ENCODE data around the gene C2orf49. TPM values are rescaled to one million over a fixed set of nuclear protein-coding genes. Genes with fewer than 3 reads are reported as not detected.

The C2orf49 gene
- polyA plus RNA-seq, 1 donor = 17.2 TPM

- DNase-seq = no peak
Observed at GRCh38 chr2:105384216-105384615, 46.9 kb downstream of the C2orf49 start.

GRCh38 chr2:105384861-105385260 is 47.5 kb downstream of the C2orf49 start:
- DNase-seq = no peak

GRCh38 chr2:105385731-105386540 is 48.6 kb downstream of the C2orf49 start:
- no peak for DNase-seq

GRCh38 chr2:105387225-105387624 is 49.9 kb downstream of the C2orf49 start:
- DNase-seq = no peak

- DNase-seq = peak; percentile 60
Observed at GRCh38 chr2:105388971-105389381, 51.6 kb downstream of the C2orf49 start.

GRCh38 chr2:105390454-105390853 is 53.1 kb downstream of the C2orf49 start:
- no peak for DNase-seq

- DNase-seq = no peak
Observed at GRCh38 chr2:105391058-105391627, 53.8 kb downstream of the C2orf49 start.

GRCh38 chr2:105391763-105392662 is 54.7 kb downstream of the C2orf49 start:
- DNase-seq = no peak

- DNase-seq = no peak
Observed at GRCh38 chr2:105393373-105394055, 56.2 kb downstream of the C2orf49 start.

GRCh38 chr2:105394951-105395611 is 57.7 kb downstream of the C2orf49 start:
- DNase-seq = no peak

GRCh38 chr2:105395691-105396090 is 58.4 kb downstream of the C2orf49 start:
- DNase-seq = no peak

- DNase-seq = no peak
Observed at GRCh38 chr2:105396254-105397024, 59.1 kb downstream of the C2orf49 start.

GRCh38 chr2:105397025-105397722 is 59.8 kb downstream of the C2orf49 start:
- no peak for DNase-seq

GRCh38 chr2:105397953-105398335 is 60.6 kb downstream of the C2orf49 start:
- DNase-seq = no peak

- DNase-seq = peak; percentile 76
Observed at GRCh38 chr2:105398336-105399206, 61.2 kb downstream of the C2orf49 start, which contains the start of gene FHL2. FHL2 (minus strand) TSS chr2:105399051; CDS start chr2:105386516, 12,535 bp downstream.
